ENCODE data around the gene TTC21B.
"Not testable (repeated sequence)": the region's sequence is repeated elsewhere in the genome, so short reads cannot be mapped to it uniquely, and the experiment has no call there.

Gene TTC21B

GRCh38 chr2:165886487-165887146 is 67.0 kb downstream of the TTC21B start:
- DNase-seq (ENCODE audit: low spot score): no peak

- peak; percentile 16 for DNase-seq (ENCODE audit: low spot score)
These were observed 75.7 kb downstream of the TTC21B start for GRCh38 chr2:165877565-165878550.

GRCh38 chr2:165876712-165877111 is 76.9 kb downstream of the TTC21B start:
- no peak for DNase-seq (ENCODE audit: low spot score)

- no peak for DNase-seq (ENCODE audit: low spot score)
These were observed 77.3 kb downstream of the TTC21B start for GRCh38 chr2:165876269-165876668.

GRCh38 chr2:165874445-165875039 is 79.0 kb downstream of the TTC21B start:
- DNase-seq (ENCODE audit: low spot score): peak; percentile 65

- DNase-seq (ENCODE audit: low spot score): no peak
These were observed 81.3 kb downstream of the TTC21B start for GRCh38 chr2:165872101-165872791.

- DNase-seq (ENCODE audit: low spot score): no peak
These were observed 82.6 kb downstream of the TTC21B start for GRCh38 chr2:165871025-165871424.

GRCh38 chr2:165870346-165870745 is 83.2 kb downstream of the TTC21B start:
- no peak for DNase-seq (ENCODE audit: low spot score)

GRCh38 chr2:165868211-165868610 is 85.4 kb downstream of the TTC21B start:
- no peak for DNase-seq (ENCODE audit: low spot score)

GRCh38 chr2:165864296-165864695 is 89.3 kb downstream of the TTC21B start:
- no peak for DNase-seq (ENCODE audit: low spot score)

GRCh38 chr2:165863810-165864261 is 89.7 kb downstream of the TTC21B start:
- DNase-seq (ENCODE audit: low spot score): no peak

GRCh38 chr2:165861083-165861482 is 92.5 kb downstream of the TTC21B start:
- DNase-seq (ENCODE audit: low spot score): not testable (repeated sequence)

GRCh38 chr2:165859723-165860122 is 93.9 kb downstream of the TTC21B start:
- not testable (repeated sequence) for DNase-seq (ENCODE audit: low spot score)

GRCh38 chr2:165857876-165858275 is 95.7 kb downstream of the TTC21B start:
- DNase-seq (ENCODE audit: low spot score): no peak

- no peak for DNase-seq (ENCODE audit: low spot score)
These were observed 101.2 kb downstream of the TTC21B start for GRCh38 chr2:165852394-165852793.

- DNase-seq (ENCODE audit: low spot score): no peak
These were observed 106.6 kb downstream of the TTC21B start for GRCh38 chr2:165847001-165847400.

GRCh38 chr2:165846056-165846455 is 107.5 kb downstream of the TTC21B start:
- no peak for DNase-seq (ENCODE audit: low spot score)

GRCh38 chr2:165844216-165844615 is 109.4 kb downstream of the TTC21B start:
- DNase-seq (ENCODE audit: low spot score): no peak

GRCh38 chr2:165843351-165843750 is 110.2 kb downstream of the TTC21B start:
- DNase-seq (ENCODE audit: low spot score): no peak

- DNase-seq (ENCODE audit: low spot score): no peak
These were observed 113.1 kb downstream of the TTC21B start for GRCh38 chr2:165840333-165840958.

- no peak for DNase-seq (ENCODE audit: low spot score)
These were observed 114.0 kb downstream of the TTC21B start for GRCh38 chr2:165839610-165840009.

- DNase-seq (ENCODE audit: low spot score): no peak
These were observed 116.5 kb downstream of the TTC21B start for GRCh38 chr2:165837122-165837521.
